Stimulated activated CD8-positive, alpha-beta memory T cell treated with anti-CD3 and anti-CD28 coated beads, Interleukin-7, amount 100 ng/mL, for 24 hours (primary cell): Measurements from ENCODE around the gene ZNF726.
"Not testable (repeated sequence)": the region's sequence is repeated elsewhere in the genome, so short reads cannot be mapped to it uniquely, and the experiment has no call there.

Experiments used
- DNase-seq: peaks from one replicate; pipeline ENCODE4 v3.0.0-alpha.2; 2020; ENCODE audit warnings: low read depth

ZNF726 gene

GRCh38 chr19:23943411-23943810 is 28.7 kb downstream of the ZNF726 start:
- DNase-seq = no peak

DNA sequence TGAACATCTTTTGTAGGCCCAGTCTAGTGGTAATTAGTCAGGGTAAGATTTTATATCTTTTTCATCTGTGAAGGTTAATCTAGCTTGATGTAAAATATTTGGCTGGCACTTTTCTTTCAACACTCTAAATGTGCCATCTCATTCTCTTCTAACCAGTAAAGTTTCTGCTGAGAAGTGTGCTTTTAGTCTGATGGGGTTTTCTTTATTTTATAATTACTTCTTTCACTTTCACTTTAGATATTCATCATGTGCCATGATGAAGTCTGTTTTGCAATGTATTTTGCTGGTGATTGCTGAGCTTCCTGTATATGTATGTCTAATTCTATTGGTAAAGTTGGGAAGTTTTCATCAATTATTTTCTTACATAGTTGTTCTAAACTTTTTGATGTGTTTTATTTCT is 31.9 kb downstream of the ZNF726 start:
- no peak for DNase-seq

GRCh38 chr19:23949611-23950010 is 34.9 kb downstream of the ZNF726 start:
- no peak for DNase-seq

DNA sequence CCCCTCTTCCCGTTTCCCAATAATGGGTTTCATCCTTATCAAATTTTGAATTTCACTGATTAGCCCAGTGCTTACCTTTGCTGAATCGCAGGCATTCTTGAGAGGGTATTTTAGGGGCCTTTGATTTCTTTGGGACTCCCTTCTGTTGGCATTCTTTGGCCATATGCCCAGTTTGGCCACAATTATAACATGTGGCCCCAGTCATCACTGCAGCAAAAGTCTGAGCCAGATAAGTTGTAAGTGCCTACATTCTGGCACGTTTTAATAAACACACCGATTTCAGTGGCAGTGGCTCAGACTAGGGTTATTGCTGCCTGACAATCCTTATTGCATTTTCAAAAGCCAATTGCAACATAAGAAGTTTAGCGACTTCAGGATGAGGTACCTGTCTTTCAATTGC is 41.4 kb downstream of the ZNF726 start:
- no peak for DNase-seq

DNA sequence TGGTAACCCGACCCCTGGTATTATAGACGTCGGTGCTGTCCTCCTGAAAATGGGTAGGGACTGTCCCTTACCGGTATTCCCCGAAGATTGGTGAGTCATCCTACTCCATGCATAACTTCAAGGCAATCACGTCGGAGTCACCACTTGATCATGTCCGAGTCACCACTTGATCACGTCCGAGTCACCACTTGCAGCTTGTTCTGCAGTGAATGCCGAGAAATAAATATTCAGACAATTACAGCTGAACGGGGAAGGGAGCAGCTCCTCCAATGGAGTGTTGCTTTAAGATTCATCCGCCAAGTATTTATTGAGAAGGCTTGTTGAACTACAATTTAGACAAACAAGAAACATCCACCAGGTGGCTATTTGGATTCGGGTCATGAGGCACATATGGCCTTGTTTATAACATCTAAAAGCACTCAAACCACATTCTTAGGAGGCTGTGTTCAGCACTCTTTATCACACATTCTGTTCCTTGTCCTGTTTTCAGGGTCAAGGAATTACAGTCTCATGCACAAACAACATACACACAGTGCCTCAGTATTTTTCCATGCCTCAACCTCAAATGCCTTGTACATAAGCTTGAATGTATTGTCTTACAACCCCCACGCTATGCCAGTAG is 43.1 kb downstream of the ZNF726 start:
- DNase-seq = no peak

DNA sequence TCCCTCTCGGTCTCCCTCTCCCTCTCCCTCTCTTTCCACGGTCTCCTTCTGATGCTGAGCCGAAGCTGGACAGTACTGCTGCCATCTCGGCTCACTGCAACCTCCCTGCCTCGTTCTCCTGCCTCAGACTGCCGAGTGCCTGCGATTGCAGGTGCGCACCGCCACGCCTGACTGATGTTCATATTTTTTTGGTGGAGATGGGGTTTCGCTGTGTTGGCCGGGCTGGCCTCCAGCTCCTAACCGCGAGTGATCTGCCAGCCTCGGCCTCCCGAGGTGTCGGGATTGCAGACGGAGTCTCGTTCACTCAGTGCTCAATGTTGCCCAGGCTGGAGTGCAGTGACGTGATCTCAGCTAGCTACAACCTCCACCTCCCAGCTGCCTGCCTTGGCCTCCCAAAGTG is 48.7 kb downstream of the ZNF726 start:
- DNase-seq = not testable (repeated sequence)

GRCh38 chr19:23963881-23964280 is 49.2 kb downstream of the ZNF726 start:
- not testable (repeated sequence) for DNase-seq

DNA sequence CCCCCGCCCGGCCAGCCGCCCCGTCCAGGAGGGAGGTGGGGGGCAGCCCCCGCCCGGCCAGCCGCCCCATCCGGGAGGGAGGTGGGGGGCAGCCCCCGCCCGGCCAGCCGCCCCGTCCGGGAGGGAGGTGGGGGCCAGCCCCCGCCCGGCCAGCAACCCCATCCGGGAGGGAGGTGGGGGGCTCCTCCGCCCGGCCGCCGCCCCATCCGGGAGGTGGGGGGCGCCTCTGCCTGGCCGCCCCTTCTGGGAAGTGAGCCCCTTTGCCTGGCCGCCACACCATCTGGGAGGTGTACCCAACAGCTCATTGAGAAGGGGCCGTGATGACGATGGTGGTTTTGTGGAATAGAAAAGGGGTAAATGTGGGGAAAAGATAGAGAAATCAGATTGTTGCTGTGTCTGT is 49.6 kb downstream of the ZNF726 start:
- not testable (repeated sequence) for DNase-seq

DNA sequence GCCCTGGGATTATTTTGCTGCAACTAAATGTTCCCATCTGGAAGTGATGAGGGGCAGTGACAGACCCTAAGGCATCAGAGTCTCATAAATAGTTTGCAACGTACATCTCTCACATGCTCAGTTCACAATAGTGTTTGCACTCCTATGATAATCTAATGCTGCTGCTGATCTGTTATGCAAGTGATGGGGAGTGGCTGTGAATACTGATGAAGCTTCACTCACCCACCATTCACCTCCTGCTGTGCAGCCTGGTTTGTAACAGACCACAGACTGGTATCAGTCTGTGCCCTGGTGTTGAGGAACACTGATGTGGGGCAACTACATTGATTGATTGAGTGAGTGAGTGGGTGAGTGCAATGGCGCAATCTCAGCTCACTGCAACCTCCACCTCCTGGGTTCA is 54.9 kb downstream of the ZNF726 start:
- no peak for DNase-seq

DNA sequence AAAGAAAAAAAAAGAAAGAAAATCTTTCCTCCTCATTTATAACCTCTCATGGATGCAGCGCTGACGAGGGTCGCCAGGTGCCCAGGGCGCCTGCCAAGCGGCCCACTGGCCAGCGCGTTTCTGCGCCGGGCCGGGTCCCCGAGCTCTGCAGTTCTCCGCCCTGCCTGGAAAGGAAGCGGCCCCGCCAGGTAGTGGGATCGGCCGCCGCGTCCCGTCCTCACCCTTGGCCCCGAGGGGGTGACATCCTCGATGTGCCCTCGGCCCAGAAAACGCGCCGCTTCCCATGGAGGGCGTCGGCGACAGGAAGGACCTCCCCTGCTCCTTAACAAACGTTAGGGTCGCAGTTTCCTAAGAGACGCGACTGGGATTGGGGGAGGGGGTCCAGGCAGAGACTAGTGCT is 56.9 kb downstream of the ZNF726 start:
- no peak for DNase-seq

- DNase-seq = no peak
Observed at GRCh38 chr19:23972161-23972560, 57.5 kb downstream of the ZNF726 start.

DNA sequence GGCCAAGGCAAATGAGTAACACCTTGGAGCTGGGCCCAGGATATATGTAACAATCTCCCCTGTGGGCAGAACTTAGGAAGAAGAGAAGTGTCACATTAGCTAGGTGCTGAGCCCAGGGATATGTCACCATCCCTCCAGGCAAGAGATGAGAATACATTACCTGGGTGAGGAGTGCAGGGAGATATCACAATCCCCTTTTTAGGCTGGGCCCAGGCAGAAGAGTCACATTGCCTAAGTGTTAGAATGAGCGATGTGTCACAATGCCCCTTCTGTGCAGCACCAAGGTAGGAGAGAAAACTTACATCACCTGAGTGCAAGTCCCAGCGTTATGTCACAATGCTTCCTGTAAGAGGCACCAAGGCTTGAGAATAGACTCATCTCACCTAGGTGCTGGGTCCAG is 60.3 kb downstream of the ZNF726 start:
- no peak for DNase-seq

GRCh38 chr19:23976631-23977030 is 61.9 kb downstream of the ZNF726 start:
- not testable (repeated sequence) for DNase-seq

DNA sequence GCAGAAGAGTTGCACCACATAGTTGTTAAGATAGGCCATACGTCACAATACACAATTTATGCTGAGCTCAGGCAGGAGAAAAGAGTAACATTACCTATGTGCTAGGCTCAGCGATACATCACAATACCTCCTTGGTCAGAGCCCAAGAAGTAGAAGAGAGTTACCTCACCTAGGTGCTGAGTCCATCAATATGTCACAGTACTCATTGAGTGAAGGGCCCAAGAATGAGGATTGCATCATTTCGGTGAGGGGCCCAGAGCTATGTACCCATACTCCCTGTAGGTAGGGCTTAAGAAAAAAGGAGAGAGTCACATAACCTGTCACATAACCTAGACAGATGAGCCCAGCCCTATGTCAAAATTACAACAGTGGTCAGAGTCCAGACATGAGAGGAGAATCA is 62.6 kb downstream of the ZNF726 start:
- not testable (repeated sequence) for DNase-seq

GRCh38 chr19:23978068-23978467 is 63.4 kb downstream of the ZNF726 start:
- no peak for DNase-seq

- DNase-seq = no peak
Observed at GRCh38 chr19:23980805-23981204, 66.1 kb downstream of the ZNF726 start.

- DNase-seq = no peak
Observed at GRCh38 chr19:23981863-23982262, 67.2 kb downstream of the ZNF726 start.

- no peak for DNase-seq
Observed at GRCh38 chr19:23983406-23983805, 68.7 kb downstream of the ZNF726 start.
